GM18505 (cell line): ENCODE data around the gene TCAP.

Source experiments
- ATAC-seq: cut with Tn5 transposase; IDR thresholded peaks from one replicate; pipeline ENCODE4 v1.9.1; 2021; ENCODE audit not compliant: unreplicated experiment
- POLR2A ChIP-seq: IDR thresholded peaks from 4 replicates; pipeline ENCODE4 v1.6.1; 2011; ENCODE audit warnings: borderline replicate concordance; ENCODE audit not compliant: insufficient read depth, insufficient read length; ENCODE audit errors: extremely low read depth

TCAP gene

DNA sequence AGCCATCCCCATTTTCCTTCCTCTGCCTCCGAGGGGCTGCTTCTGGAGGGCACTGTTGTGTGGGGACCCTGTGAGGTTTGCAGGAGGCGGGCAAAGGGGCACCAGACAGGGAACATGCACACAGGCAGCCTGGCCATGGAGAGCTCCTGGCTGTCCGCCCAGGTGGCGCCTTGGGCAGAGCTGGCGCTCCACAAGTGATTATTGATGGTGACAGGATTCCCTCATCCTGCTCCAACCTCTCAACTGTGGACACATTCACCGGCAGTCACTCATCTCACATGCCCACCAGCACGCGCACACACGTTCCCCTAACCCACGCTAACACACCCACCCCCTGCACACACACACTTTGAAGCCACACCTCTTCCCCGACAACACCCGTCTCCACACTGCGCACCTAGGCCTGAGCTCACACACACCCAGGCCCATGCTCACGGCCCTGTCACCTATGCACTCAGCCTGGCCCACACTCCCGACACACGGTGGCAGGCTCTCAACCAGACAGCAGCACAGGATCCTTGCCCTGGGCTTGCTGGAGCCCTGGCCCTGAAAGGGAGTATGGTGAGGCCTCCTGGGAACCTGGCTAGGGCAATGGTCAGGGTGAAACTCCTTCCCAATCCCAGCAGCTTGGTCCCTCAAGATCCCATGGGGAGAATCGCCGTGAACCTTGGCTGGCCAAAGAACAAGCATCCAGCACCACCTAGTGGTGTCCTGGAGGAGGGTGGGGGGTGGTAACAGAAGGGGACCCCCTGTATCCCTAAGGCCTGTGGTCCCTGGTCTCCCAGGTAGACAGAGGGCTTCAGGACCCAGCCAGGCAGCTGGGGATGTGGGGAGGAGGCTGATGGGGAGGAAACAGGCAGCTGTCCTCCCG lies 6.7 kb downstream of the TCAP start:
- TF ChIP-seq POLR2A = no peak
- no peak for ATAC-seq

DNA sequence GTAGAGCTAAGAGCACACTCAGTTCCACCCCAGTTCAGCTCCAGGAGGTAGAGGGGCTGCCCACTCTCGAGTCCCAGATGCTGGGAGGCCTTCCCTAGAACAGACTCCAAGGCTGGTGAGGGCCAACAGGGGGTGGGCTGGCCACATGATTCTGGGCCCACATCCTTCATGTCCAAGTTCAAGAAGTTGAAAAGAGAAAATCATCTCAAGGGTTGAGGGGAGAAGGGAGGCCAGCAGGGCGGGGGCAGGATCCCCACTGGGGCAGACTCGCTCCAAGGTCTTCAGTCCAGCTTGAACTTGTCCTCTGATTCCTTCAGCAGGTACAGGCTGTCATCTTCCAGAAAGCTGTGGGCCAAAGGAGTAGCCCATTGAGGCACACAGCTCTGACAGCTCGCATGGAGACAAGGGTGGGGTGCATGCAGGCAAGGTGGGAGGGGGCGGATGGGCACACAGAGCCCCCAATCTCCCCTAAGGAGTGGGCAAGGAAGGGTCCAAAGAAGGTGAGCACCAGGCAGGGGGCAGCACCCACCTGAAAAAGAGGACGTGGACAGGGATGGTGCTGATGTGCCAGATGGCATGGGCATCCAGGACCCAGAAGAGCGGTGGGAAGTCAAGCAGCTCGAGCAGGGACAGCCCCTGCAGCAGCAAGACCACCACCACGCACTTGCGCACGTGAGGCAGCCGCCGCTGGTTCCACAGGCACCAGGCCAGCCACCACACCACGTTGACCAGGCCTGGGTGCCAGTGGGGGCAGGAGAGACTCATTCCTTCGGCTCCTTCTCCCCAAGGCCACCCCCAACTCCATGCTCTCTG lies 7.6 kb downstream of the TCAP start:
- TF ChIP-seq POLR2A = no peak
- no peak for ATAC-seq

DNA sequence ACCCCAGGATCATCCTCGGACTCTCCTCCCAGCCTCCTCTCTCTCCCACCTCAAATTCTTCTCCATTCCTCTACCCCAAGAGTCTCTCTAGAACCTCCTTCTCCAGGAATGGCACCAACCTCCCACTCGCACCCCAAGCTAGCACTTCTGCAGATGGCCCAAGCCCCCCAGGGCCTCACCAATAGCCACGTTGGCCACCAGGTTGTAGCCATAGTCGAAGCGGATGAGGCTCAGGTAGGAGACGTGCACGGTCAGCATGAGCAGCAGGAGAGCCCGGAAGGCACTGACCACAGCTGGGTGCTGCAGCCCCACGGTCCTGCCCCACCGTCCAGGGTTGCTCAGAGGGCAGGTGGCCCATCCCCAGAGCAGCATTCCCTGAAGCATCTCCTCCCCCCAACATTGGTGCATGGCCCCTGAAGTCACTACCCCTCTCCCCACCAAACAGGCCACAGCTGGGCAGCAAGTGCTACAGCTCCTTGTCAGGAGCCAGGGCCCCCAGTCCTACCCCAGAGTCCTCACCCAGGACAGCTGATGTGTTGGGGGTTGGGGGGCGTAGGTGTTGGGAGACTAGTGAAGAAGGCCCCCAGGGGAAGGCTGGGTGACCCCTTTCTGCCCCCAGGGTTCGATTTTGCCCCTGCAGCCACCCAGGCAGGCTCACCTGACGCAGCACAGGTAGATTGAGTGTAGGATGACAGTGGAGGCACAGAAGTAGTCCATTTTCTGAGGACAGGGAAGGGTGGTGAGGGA lies 8.4 kb downstream of the TCAP start:
- ATAC-seq = no peak
- TF ChIP-seq POLR2A = no peak

DNA sequence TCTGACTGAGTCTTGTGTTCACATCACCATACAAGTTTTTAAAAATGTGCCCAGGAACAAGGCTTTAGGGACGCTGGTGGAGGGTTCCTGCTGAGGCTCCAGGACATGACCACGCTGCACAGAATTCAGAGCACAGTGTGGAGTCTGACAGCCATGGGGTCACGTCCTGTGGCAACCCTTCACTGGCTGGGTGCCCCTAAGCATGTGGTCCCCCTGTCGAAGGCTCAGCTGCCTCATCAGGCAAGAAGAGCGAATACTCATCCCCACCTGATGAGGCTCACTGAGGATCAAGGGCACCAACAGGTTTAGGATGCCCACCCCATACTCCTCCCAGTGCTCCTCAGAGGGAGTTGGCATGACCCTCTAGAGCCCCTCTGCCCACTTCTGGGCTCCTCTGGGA lies 9.0 kb downstream of the TCAP start:
- TF ChIP-seq POLR2A = no peak
- ATAC-seq = no peak

DNA sequence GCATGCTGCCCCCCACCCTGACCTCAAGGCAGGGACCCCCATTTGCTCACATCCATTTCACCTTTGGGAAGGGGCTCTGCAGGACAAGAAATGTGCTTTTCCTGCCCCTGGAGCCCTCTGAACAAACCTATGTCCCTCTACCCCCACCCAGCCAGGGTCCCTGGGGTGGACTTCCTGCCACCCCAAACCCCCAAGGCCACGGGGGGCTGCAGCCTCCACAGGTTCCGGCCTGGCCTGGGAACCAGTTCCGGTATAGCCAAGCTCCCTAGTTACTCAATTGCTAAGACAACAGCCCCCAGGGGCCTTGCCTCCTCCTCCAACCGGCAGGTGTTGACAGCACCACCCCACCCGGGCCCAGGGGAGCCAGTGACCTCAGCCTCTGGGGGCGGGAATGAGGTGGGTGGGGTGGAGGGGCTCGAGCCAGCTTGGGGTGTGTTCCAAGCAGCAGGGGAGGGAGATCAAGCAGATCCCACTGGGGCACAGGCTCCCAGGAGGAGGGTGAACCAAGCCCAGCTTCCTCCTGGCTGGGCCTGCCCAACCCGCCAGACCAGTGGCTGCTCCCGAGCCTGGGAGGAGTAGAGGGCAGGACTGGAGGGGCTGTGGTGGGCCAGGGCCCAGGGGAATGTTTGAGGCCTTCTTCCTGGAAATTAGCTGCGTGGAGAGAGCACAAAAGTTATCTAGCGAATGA lies 9.7 kb downstream of the TCAP start:
- TF ChIP-seq POLR2A = no peak
- no peak for ATAC-seq

DNA sequence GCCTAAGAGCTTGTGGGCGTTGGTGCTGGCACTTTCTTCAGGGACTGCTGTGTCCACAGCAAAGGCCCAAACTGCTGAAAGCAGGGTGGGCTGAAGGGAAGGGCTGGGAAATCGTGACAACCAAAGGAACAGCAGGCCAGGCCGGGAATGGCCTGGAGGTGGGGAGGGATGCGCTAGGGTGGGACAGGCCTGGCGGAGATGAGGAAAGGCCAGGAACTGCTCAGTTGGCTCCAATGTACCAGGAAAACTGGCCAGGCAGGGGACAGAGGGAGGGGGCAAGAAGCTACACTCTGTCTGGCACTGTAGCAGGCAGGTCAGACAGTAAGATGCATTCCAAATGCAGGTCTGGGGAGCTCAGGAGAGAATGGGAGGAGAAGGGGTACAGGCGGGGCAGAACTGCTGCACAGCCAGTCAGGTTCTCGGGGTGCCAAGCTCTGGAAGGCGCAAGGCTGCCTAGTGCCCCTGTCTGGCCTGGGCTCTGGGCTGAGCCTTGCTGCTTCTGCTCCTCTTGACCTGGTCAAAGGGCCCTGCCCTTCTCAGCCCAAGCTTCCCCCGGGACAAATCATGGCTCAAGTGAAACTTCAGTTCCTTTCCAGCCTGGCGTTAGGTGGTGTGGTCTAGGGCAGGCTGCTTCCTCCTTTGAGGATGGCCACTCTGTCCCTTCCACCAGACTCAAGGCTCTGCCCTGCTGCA lies 10.4 kb downstream of the TCAP start:
- ATAC-seq = no peak
- TF ChIP-seq POLR2A = no peak

DNA sequence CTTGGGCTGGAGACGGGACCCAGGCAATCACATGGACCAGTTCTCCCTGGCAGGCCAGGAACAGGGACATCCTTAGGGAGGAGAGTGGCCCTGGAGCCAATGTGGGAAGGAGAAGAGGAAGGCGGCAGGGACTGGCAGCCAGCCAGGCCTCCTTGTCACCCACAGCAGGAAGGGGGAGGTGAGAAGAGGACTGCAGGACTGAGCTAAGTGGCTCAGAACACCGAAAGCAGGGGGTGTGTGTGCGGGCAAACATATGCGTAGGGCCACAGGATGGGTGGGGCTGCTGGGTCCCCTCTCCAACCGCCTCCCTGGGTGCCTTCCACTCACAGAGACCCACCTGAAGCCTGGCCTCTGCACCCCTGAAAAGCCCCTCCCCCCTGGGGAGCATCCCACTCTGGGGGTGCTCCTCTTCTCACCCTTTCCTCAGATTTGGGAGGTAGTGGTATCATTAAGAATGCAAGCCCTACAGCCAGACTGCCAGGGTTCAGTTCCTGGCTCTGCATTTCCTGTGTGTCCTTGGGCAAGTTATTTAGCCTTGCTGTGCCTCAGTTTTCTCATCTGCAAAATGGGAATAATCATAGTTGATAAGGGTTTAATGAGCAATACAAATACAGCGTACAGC lies 11.2 kb downstream of the TCAP start:
- TF ChIP-seq POLR2A = no peak
- no peak for ATAC-seq

DNA sequence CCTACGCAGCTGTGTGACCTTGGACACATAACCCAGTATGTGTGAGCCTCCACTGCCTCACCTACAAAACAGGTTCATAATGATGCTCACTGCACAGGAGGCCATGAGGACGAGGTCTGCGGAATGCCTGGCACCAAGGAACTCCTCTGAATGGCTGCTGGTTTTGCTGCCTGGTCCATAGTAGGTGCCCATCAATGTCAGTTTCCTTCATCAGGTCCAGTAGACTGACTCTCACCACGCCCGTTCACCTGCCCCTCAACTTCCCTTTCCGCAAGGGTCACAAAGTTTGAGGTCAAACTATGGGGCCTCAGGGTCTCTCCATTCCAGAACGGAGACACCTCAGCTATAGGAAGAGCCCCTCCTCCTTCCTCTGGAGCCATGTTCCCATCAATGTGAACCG lies 11.9 kb downstream of the TCAP start:
- no peak for ATAC-seq
- TF ChIP-seq POLR2A = no peak

DNA sequence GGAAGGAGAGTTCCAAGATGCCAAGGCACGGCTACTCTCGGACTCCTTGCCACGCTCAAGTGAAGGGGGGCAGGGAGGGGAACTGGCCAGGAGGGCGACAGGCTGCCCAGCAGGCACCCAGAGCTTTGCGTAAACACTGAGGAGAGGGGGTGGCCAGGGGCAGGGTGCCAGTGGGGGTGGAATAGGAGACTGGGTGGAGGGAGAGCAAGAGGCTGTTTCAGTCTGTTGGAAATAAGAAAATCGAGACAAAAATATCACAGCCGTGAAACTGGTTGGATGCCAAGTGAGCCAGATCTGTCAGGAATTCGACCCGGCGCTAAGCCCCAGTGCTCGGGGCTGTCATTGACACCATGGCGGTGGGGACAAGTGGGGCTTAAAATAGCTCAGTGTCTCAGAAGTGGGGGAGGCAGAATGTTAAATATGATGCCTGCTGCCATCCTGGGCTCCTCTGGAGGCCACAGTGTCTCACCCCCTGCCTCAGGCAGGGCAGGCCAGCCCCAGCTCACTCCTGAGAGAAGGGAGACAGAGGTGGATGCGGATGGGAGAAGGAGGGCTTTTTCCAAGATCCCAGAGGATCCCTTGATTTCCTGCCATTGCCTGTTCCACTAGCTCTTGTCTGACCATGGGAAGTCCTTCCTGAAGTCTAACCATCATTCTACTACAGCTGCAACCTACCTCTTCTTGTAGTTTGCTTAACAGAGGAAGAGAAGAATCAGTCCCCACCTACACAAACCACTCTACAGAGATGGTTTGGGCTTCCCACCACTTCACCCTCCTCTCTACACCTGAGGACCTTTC lies 12.6 kb downstream of the TCAP start:
- no peak for TF ChIP-seq POLR2A
- ATAC-seq = no peak

DNA sequence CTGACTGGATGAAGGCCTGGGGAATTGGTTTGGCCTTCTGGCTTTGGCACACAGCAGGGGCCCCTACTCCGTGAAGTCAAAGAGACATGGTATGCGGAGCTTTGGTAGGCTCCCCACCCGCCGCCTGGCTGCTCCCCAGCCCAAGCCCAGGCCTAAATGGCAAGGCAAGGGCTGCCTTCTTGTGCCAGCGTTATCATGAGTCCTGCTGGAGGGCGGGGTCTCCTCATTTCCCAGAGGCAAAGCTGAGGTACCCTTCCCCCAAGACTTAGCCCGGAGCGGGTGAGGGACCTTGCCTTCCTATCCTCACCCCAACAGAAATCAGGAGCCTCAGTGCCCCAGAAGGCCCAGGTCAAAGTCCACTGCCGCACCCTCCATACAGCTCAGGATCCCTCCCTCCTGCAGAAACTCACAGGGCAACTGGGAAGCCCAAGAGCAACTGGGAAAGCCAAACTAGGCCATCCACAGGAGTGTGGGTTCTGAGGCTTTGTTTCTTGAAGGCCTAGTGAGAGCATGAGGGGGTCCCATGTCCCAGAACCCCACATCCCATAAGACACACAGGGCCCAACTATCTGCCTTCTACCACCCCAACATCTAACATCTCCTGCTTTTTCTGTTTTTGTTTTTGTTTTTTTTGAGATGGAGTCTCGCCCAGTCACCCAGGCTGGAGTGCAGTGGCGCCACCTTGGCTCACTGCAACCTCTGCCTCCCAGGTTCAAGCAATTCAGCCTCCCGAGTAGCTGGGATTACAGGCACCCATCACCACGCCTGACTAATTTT lies 13.4 kb downstream of the TCAP start:
- ATAC-seq = no peak
- TF ChIP-seq POLR2A = no peak
